ENCODE results near the gene ATF5. TPM values are rescaled to one million over a fixed set of nuclear protein-coding genes. Genes with fewer than 3 reads are reported as not detected.
"Not testable (repeated sequence)": the region's sequence is repeated elsewhere in the genome, so short reads cannot be mapped to it uniquely, and the experiment has no call there.

Gene ATF5
- total RNA-seq, 5 donors from 2014 or later (not counting 1 experiment from before 2014, with no cell fraction given) = 8.5 to 18.9 (median 11.2) TPM

- no peak overlapping the region for H3K4me3 ChIP-seq (ENCODE audit: control insufficient read depth in 1 of 2, extremely low read depth in 1 of 2, low read length in 1 of 2)
- Mint-ChIP-seq H3K27ac (no peak overlapping the region), H3K27me3 (peaks cover 12 to 24% of the 10 kb centered on the region in 2 donors), H3K36me3 (no peaks in the 10 kb centered on the region), H3K4me3 (no peak overlapping the region), H3K4me1 (no peaks in the 10 kb centered on the region), H3K9me3 (no peaks in the 10 kb centered on the region)
- no peaks in the 10 kb centered on the region for H3K4me1 ChIP-seq (ENCODE audit: control insufficient read depth in 1 of 2, extremely low read depth in 1 of 2, insufficient read depth in 2 of 2, low read length in 2 of 2)
- no peaks in the 10 kb centered on the region for H3K36me3 ChIP-seq (ENCODE audit: control insufficient read depth in 2 of 2, extremely low read depth in 1 of 2, insufficient read depth in 1 of 2, low read length in 1 of 2)
- POLR2A ChIA-PET = no interaction called here
- no peaks in the 10 kb centered on the region for H3K9me3 ChIP-seq
- H3K27me3 ChIP-seq (replicated peaks in 1 of 2; ENCODE audit: control insufficient read depth in 2 of 2, extremely low read depth in 1 of 2, insufficient read depth in 2 of 2, low read length in 1 of 2) = peaks cover 0 to 28% of the 10 kb centered on the region in 2 experiments
- WGBS (ENCODE audit: insufficient coverage) = 81% methylated on average over 4 of the region's 5 CpGs
- H3K27ac ChIP-seq (ENCODE audit: low read length) = no peak overlapping the region
- CTCF ChIA-PET = no interaction called here
- ATAC-seq (replicated peaks in 1 of 4) (no peak), DNase-seq (no peak)
Observed at GRCh38 chr19:49968279-49968922, 39.4 kb downstream of the ATF5 start.

DNA sequence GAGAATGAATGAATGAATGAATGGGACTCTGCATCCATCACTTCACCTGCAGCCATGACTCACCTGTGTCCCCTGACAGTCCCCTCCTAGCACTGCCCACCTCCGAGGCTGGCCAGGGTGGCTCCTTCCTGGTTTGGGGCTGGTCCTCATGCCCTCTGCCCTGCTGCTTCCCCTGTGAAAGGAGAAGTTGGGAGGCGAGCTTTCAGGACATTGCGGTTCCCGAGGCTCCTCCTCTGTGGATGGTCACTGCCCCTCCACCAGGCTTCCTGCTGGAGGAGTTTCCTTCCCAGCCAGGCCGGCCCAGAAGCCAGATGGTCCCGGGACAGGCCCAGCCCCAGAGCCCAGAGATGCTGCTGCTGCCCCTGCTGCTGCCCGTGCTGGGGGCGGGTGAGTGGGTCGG, 40.4 kb downstream of the ATF5 start:
- H3K4me1 Mint-ChIP-seq; H3K36me3 Mint-ChIP-seq; ATAC-seq (replicated peaks in 1 of 4); H3K27ac Mint-ChIP-seq; CTCF ChIA-PET; H3K4me1 ChIP-seq (ENCODE audit: control insufficient read depth in 1 of 2, extremely low read depth in 1 of 2, insufficient read depth in 2 of 2, low read length in 2 of 2); H3K4me3 Mint-ChIP-seq; POLR2A ChIA-PET; H3K9me3 ChIP-seq; H3K36me3 ChIP-seq (ENCODE audit: control insufficient read depth in 2 of 2, extremely low read depth in 1 of 2, insufficient read depth in 1 of 2, low read length in 1 of 2); H3K9me3 Mint-ChIP-seq; H3K27ac ChIP-seq (ENCODE audit: low read length); H3K4me3 ChIP-seq (ENCODE audit: control insufficient read depth in 1 of 2, extremely low read depth in 1 of 2, low read length in 1 of 2); DNase-seq: not testable (repeated sequence)
- peaks cover 10 to 24% of the 10 kb centered on the region in 2 donors for H3K27me3 Mint-ChIP-seq
- no CpG with 5 or more reads among the region's 9 CpGs for WGBS (ENCODE audit: insufficient coverage)
- peaks cover 0 to 28% of the 10 kb centered on the region in 2 experiments for H3K27me3 ChIP-seq (replicated peaks in 1 of 2; ENCODE audit: control insufficient read depth in 2 of 2, extremely low read depth in 1 of 2, insufficient read depth in 2 of 2, low read length in 1 of 2)

DNA sequence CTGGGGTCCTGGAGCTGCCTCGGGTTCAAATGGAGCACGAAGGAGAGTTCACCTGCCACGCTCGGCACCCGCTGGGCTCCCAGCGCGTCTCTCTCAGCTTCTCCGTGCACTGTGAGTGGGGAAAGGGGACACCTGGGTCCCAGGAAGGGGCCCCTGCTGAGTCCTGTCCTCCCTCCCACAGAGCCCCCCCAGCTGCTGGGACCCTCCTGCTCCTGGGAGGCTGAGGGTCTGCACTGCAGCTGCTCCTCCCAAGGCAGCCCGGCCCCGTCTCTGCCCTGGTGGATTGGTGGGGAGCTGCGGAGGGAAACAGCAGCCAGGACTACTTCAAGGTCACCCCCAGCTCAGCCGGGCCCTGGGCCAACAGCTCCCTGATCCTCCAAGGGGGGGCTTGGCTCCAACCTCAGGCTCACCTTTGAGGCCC, 43.0 kb downstream of the ATF5 start:
- peaks cover 0 to 19% of the 10 kb centered on the region in 2 experiments for H3K27me3 ChIP-seq (replicated peaks in 1 of 2; ENCODE audit: control insufficient read depth in 2 of 2, extremely low read depth in 1 of 2, insufficient read depth in 2 of 2, low read length in 1 of 2)
- ATAC-seq (replicated peaks in 1 of 4) (peak in 1 of 4 experiments; percentile 24), DNase-seq (no peak)
- POLR2A ChIA-PET = no interaction called here
- CTCF ChIA-PET = no interaction called here
- H3K9me3 ChIP-seq = no peaks in the 10 kb centered on the region
- H3K27me3 Mint-ChIP-seq = peaks cover 2 to 13% of the 10 kb centered on the region in 2 donors
- no CpG with 5 or more reads among the region's 12 CpGs for WGBS (ENCODE audit: insufficient coverage)
- no peaks in the 10 kb centered on the region for H3K9me3 Mint-ChIP-seq
- no peaks in the 10 kb centered on the region for H3K4me1 ChIP-seq (ENCODE audit: control insufficient read depth in 1 of 2, extremely low read depth in 1 of 2, insufficient read depth in 2 of 2, low read length in 2 of 2)
- H3K27ac Mint-ChIP-seq = no peak overlapping the region
- no peak overlapping the region for H3K27ac ChIP-seq (ENCODE audit: low read length)
- peaks cover 3 to 17% of the 10 kb centered on the region in 2 donors for H3K36me3 ChIP-seq (ENCODE audit: control insufficient read depth in 2 of 2, extremely low read depth in 1 of 2, insufficient read depth in 1 of 2, low read length in 1 of 2)
- H3K36me3 Mint-ChIP-seq = peaks cover 10% of the 10 kb centered on the region
- no peak overlapping the region for H3K4me3 ChIP-seq (ENCODE audit: control insufficient read depth in 1 of 2, extremely low read depth in 1 of 2, low read length in 1 of 2)
- no peaks in the 10 kb centered on the region for H3K4me1 Mint-ChIP-seq
- no peak overlapping the region for H3K4me3 Mint-ChIP-seq

GRCh38 chr19:49972841-49973240, 43.8 kb downstream of the ATF5 start:
- CTCF ChIA-PET = no interaction called here
- Mint-ChIP-seq H3K4me3 (no peak overlapping the region), H3K27me3 (peaks cover 0 to 10% of the 10 kb centered on the region in 2 donors), H3K4me1 (no peaks in the 10 kb centered on the region), H3K36me3 (peaks cover 10% of the 10 kb centered on the region), H3K27ac (no peak overlapping the region), H3K9me3 (no peaks in the 10 kb centered on the region)
- Histone ChIP-seq H3K36me3 (ENCODE audit: control insufficient read depth in 2 of 2, extremely low read depth in 1 of 2, insufficient read depth in 1 of 2, low read length in 1 of 2) (peaks cover 3 to 26% of the 10 kb centered on the region in 2 donors), H3K4me3 (ENCODE audit: control insufficient read depth in 1 of 2, extremely low read depth in 1 of 2, low read length in 1 of 2) (no peak overlapping the region), H3K27ac (ENCODE audit: low read length) (no peak overlapping the region), H3K9me3 (no peaks in the 10 kb centered on the region), H3K27me3 (replicated peaks in 1 of 2; ENCODE audit: control insufficient read depth in 2 of 2, extremely low read depth in 1 of 2, insufficient read depth in 2 of 2, low read length in 1 of 2) (peaks cover 0 to 14% of the 10 kb centered on the region in 2 experiments), H3K4me1 (ENCODE audit: control insufficient read depth in 1 of 2, extremely low read depth in 1 of 2, insufficient read depth in 2 of 2, low read length in 2 of 2) (no peaks in the 10 kb centered on the region)
- DNase-seq = no peak
- POLR2A ChIA-PET = no interaction called here
- WGBS (ENCODE audit: insufficient coverage) = 60% methylated on average over 2 of the region's 6 CpGs
- ATAC-seq (replicated peaks in 1 of 4) = no peak

- Mint-ChIP-seq H3K36me3 (peaks cover 15% of the 10 kb centered on the region), H3K27me3 (peaks cover 0 to 3% of the 10 kb centered on the region in 2 donors), H3K4me1 (no peaks in the 10 kb centered on the region), H3K27ac (no peak overlapping the region), H3K9me3 (no peaks in the 10 kb centered on the region), H3K4me3 (no peak overlapping the region)
- H3K4me3 ChIP-seq (ENCODE audit: control insufficient read depth in 1 of 2, extremely low read depth in 1 of 2, low read length in 1 of 2) = no peak overlapping the region
- WGBS (ENCODE audit: insufficient coverage) = 95% methylated on average over 4 of the region's 18 CpGs
- CTCF ChIA-PET = interaction anchor here in 1 of 2 donors (0.6 kb wide), 1 partner anchor 17 kb away, joined by 3 read pairs; no protein-coding TSS in a partner anchor
- peaks cover 3 to 37% of the 10 kb centered on the region in 2 donors for H3K36me3 ChIP-seq (ENCODE audit: control insufficient read depth in 2 of 2, extremely low read depth in 1 of 2, insufficient read depth in 1 of 2, low read length in 1 of 2)
- no peak for DNase-seq
- no peak for ATAC-seq (replicated peaks in 1 of 4)
- no peak overlapping the region for H3K27ac ChIP-seq (ENCODE audit: low read length)
- H3K27me3 ChIP-seq (replicated peaks in 1 of 2; ENCODE audit: control insufficient read depth in 2 of 2, extremely low read depth in 1 of 2, insufficient read depth in 2 of 2, low read length in 1 of 2) = peaks cover 0 to 4% of the 10 kb centered on the region in 2 experiments
- H3K4me1 ChIP-seq (ENCODE audit: control insufficient read depth in 1 of 2, extremely low read depth in 1 of 2, insufficient read depth in 2 of 2, low read length in 2 of 2) = no peaks in the 10 kb centered on the region
- POLR2A ChIA-PET = no interaction called here
- no peaks in the 10 kb centered on the region for H3K9me3 ChIP-seq
Observed at GRCh38 chr19:49973987-49974386, 45.0 kb downstream of the ATF5 start.

DNA sequence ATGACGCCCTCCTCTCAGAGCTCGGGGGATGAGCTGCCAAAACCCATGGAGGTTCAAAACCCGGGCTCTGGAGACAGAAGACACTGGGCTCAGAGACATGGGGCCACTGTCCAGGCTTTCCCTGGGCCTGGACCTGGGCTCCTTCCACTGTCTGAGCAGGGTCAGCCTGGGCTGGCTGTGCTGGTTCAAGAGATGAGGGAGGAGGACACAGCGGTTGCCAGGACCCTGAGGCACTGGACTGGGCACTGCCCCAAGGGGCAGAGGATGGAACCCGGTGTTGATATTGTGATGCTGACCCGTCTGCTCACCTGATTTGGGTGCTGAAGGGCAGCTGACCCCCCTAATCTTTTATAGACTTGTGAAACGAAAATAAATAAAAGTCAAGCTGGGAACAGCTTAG, 46.0 kb downstream of the ATF5 start:
- H3K4me1 Mint-ChIP-seq = no peaks in the 10 kb centered on the region
- POLR2A ChIA-PET = no interaction called here
- CTCF ChIA-PET = no interaction called here
- H3K27me3 Mint-ChIP-seq = no peaks in the 10 kb centered on the region
- WGBS (ENCODE audit: insufficient coverage) = 77% methylated on average over 3 of the region's 7 CpGs
- Histone ChIP-seq H3K4me1 (ENCODE audit: control insufficient read depth in 1 of 2, extremely low read depth in 1 of 2, insufficient read depth in 2 of 2, low read length in 2 of 2) (no peaks in the 10 kb centered on the region), H3K4me3 (ENCODE audit: control insufficient read depth in 1 of 2, extremely low read depth in 1 of 2, low read length in 1 of 2) (no peak overlapping the region), H3K36me3 (ENCODE audit: control insufficient read depth in 2 of 2, extremely low read depth in 1 of 2, insufficient read depth in 1 of 2, low read length in 1 of 2) (peaks cover 3 to 45% of the 10 kb centered on the region in 2 donors), H3K9me3 (no peaks in the 10 kb centered on the region), H3K27me3 (replicated peaks in 1 of 2; ENCODE audit: control insufficient read depth in 2 of 2, extremely low read depth in 1 of 2, insufficient read depth in 2 of 2, low read length in 1 of 2) (no peaks in the 10 kb centered on the region), H3K27ac (ENCODE audit: low read length) (no peak overlapping the region)
- H3K4me3 Mint-ChIP-seq = no peak overlapping the region
- ATAC-seq (replicated peaks in 1 of 4) (no peak), DNase-seq (no peak)
- H3K27ac Mint-ChIP-seq = no peak overlapping the region
- peaks cover 15% of the 10 kb centered on the region for H3K36me3 Mint-ChIP-seq
- no peaks in the 10 kb centered on the region for H3K9me3 Mint-ChIP-seq
